GM18867 (cell line): ENCODE measurements around the gene IPCEF1.
A peak's percentile ranks its signal among the peaks of the same experiment; 100 is the strongest.
"Not testable (repeated sequence)": the region's sequence is repeated elsewhere in the genome, so short reads cannot be mapped to it uniquely, and the experiment has no call there.

ENCODE experiments used
- ATAC-seq: cut with Tn5 transposase; IDR thresholded peaks from one replicate; pipeline ENCODE4 v1.9.1; 2021; ENCODE audit warnings: mild to moderate bottlenecking, moderate library complexity; ENCODE audit not compliant: unreplicated experiment

The IPCEF1 gene

GRCh38 chr6:154251116-154251515 lies 105.5 kb downstream of the IPCEF1 start:
- ATAC-seq = no peak

GRCh38 chr6:154249499-154250298 lies 106.9 kb downstream of the IPCEF1 start:
- peak; percentile 66 for ATAC-seq

GRCh38 chr6:154247119-154247861 lies 109.3 kb downstream of the IPCEF1 start:
- ATAC-seq = peak; percentile 44

GRCh38 chr6:154246723-154247118 lies 109.9 kb downstream of the IPCEF1 start:
- peak; percentile 14 for ATAC-seq

GRCh38 chr6:154245506-154245905 lies 111.1 kb downstream of the IPCEF1 start:
- no peak for ATAC-seq

- ATAC-seq = no peak
Measured at GRCh38 chr6:154243793-154244750, 112.5 kb downstream of the IPCEF1 start.

- ATAC-seq = no peak
Measured at GRCh38 chr6:154242617-154243357, 113.8 kb downstream of the IPCEF1 start.

- ATAC-seq = no peak
Measured at GRCh38 chr6:154241581-154241980, 115.0 kb downstream of the IPCEF1 start.

GRCh38 chr6:154241061-154241460 lies 115.5 kb downstream of the IPCEF1 start:
- ATAC-seq = not testable (repeated sequence)

GRCh38 chr6:154239392-154239791 lies 117.2 kb downstream of the IPCEF1 start:
- ATAC-seq = no peak

- no peak for ATAC-seq
Measured at GRCh38 chr6:154238831-154239230, 117.8 kb downstream of the IPCEF1 start.

- no peak for ATAC-seq
Measured at GRCh38 chr6:154236646-154237301, 119.8 kb downstream of the IPCEF1 start.

- peak; percentile 45 for ATAC-seq
Measured at GRCh38 chr6:154234019-154234772, 122.4 kb downstream of the IPCEF1 start.

GRCh38 chr6:154233383-154233782 lies 123.2 kb downstream of the IPCEF1 start:
- ATAC-seq = no peak

- ATAC-seq = no peak
Measured at GRCh38 chr6:154232013-154232910, 124.3 kb downstream of the IPCEF1 start.

GRCh38 chr6:154230910-154231595 lies 125.5 kb downstream of the IPCEF1 start:
- no peak for ATAC-seq

- ATAC-seq = no peak
Measured at GRCh38 chr6:154230393-154230792, 126.2 kb downstream of the IPCEF1 start.
